HG02973 (cell line): ENCODE measurements around the gene ENO1.

ENCODE experiments used
- ATAC-seq: cut with Tn5 transposase; IDR thresholded peaks from one replicate; pipeline ENCODE4 v1.9.1; 2021; ENCODE audit warnings: moderate library complexity; ENCODE audit not compliant: unreplicated experiment

The ENO1 gene

GRCh38 chr1:8871965-8872399 is 6.5 kb downstream of the ENO1 start:
- ATAC-seq: no peak

- no peak for ATAC-seq
Measured at GRCh38 chr1:8871539-8871935, 6.9 kb downstream of the ENO1 start.

DNA sequence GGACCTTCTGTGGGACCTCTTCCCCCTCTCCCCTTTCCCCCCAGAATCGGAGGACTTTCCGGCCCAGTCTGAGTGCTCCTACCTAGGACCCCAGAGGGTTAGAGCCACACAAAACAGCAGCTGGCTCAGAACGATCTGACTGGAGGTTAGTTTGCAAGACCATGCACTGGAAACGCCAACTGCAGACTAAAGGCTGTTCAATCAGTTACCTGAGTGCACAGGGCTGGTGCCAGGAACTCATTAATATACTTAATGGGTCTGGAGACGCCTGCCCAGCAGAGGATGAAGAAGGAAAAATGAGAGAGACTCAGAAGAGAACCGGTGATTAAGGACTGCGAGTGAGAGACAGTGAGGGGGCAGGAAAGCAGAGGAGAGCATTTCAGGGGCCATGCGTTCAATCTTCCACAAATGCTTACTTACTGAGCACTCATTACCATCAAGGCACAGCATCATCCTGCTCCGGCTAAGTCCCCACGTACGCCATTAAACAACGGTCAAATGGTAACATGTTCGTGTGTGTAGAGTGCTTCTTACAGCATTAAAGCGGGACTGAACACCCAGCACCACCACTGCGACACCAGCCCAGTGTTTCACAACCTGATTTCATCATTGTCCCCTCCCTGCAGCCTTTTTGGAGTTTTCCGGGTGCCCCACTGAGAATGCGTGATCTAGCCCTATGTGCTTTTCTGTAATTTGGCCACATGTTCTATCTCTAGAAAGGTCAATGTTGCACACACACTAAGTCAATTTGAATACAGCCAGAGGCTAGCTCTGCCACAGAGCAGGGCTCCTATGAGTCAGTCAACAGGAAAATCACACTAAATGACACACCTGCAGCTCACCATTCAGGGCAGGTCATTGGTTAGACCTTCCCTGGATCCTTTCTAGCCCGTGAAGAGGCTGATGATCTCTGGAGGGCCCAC is 7.6 kb downstream of the ENO1 start:
- no peak for ATAC-seq

- no peak for ATAC-seq
Measured at GRCh38 chr1:8870103-8870502, 8.4 kb downstream of the ENO1 start.

GRCh38 chr1:8867878-8868567 is 10.5 kb downstream of the ENO1 start:
- no peak for ATAC-seq

DNA sequence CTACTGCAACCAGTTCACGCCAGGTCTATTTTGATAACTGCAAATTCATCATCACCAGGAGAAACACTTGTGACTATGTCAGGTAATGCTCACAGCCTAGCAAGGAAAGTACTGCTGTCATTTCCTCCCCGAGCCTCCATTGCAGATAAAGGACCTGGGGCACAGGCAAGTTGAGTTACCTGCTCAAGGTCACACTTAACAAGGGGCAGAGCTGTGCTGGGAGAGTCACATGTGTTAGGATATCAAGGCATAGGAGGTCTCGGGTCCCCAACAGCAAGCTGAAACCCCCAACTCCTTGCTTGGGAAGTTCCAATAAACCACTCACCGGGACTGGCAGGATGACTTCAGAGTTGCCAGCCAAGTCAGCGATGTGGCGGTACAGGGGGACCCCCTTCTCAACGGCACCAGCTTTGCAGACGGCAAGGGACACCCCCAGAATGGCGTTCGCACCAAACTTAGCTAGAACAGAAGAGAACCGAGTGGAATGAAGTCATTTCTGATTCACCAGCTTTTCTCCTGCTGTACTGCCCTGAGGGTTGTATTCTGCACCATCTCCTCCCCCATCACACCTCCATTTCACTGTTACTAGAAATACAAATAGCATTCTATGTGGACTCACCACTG is 11.6 kb downstream of the ENO1 start:
- ATAC-seq: no peak

DNA sequence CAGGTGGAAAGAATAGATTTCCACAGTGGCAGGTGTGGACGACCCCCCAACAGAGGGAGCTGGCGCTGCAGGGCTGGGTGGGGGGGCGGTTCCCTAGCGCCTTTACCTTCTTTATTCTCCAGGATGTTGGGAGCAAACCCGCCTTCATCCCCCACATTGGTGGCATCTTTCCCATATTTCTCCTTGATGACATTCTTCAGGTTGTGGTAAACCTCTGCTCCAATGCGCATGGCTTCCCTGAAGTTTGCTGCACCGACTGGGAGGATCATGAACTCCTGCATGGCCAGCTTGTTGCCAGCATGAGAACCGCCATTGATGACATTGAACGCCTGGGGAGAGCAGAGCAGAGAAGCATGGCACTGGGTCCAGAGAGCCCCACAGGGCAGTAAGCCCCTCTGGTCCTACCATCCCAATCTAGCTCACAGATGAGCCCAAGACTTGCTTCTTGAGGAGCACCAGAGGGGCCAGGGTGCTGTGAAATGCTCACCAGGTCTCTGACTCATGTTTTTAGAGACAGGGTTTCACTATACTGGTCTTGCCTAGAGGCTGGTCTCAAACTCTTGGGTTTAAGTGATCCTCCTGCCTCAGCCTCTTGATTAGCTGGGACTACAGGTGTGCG is 12.2 kb downstream of the ENO1 start:
- no peak for ATAC-seq

DNA sequence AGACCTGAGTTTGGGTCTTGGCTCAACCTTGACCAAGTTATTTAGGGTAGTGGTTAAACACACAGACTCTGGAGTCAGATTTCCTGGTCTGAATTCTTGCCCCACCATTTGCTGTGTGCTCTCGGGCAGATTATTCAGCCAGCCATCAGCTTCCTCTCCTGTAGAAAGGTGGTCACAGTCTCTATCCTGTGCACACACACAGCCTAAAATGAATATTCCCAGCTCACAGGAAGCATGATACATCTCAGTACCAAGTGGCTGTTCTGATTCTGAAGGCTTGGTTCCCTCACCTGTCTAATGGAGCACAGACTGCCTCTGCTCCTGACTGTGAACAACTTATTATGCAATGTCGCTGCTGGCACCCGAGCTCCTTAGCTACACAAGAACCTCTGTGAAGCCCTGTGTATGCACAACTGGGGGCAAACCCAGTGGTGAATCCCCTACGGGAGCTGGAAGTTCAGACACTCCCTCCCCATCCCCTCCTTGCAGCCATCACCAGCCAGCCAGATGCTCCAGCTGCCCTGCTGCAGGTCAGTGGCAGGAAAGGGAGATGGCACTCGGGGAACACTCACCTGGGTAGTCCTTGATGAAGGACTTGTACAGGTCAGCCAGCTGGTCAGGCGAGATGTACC is 13.7 kb downstream of the ENO1 start:
- ATAC-seq: no peak

GRCh38 chr1:8863794-8864233 is 14.7 kb downstream of the ENO1 start:
- no peak for ATAC-seq

GRCh38 chr1:8863138-8863537 is 15.3 kb downstream of the ENO1 start:
- ATAC-seq: no peak

DNA sequence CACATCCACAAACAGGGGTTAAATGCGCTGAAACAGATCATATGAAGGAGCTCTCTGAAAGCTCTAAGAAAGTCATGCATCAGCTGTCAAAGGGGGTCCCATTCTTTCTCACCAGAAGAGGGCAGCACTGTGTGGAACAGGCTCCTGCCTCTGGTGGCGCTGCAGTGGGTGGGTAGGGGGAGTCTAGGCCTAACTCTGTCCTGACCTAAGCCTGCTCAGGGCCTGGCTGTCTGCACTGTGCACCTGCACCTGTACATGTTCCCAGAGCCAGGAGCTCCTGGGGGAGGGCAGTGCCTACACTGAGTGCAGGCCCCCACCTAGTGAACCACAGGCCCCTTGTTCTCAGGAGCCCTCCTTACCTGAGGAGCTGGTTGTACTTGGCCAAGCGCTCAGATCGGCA is 16.0 kb downstream of the ENO1 start:
- ATAC-seq: no peak

GRCh38 chr1:8860738-8861516 is 17.6 kb downstream of the ENO1 start:
- no peak for ATAC-seq

GRCh38 chr1:8858888-8859706 is 19.4 kb downstream of the ENO1 start:
- no peak for ATAC-seq

GRCh38 chr1:8858112-8858668 is 20.3 kb downstream of the ENO1 start:
- ATAC-seq: no peak

- ATAC-seq: no peak
Measured at GRCh38 chr1:8856689-8857412, 21.6 kb downstream of the ENO1 start.

DNA sequence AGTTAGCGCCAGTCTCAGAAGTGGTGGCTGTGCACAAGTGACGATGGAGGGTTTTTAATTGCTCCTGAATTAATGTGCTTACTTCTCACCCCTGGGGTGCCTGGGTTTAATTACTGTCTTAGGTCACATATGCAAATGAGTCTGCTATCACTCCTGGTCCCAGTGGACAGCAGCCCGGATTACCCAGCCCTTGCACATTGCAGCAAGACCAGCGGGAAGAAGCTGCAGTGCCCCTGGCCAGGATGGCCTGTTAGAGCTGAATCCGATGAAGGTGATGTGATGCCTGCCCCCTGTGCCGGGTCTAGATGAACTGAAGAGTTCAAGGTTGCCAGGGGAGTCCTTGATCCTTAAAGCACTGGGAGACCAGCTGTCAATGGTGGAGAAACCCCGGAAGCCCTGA is 24.2 kb downstream of the ENO1 start:
- no peak for ATAC-seq

DNA sequence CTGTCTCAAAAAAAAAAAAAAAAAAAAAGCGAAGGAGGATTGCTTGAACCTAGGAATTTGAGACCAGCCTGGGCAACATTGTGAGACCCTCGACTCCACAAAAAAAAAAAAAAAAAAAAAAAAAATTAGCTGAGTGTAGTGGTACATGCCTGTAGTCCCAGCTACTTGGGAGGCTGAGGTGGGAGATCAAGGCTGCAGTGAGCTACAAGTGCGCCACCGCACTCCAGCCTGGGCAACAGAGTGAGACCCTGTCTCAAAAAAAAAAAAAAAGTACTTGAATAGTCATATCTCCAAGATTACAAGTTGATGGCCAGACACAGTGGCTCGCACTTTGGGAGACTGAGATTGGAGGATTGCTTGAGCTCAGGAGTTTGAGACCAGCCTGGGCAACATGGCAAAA is 27.4 kb downstream of the ENO1 start:
- ATAC-seq: no peak
